Kidney (tissue), 14 donors: Measurements from ENCODE around the gene FAM24B. TPM values are rescaled to one million over a fixed set of nuclear protein-coding genes. Genes with fewer than 3 reads are reported as not detected.

Experiments used
- DNase-seq, 5 donors: peaks; one replicate each; pipeline ENCODE4 v3.0.0-alpha.2; 2013 to 2020
- FAIRE-seq: peaks from 2 replicates; lab custom pipeline; 2012; peaks lifted over from hg19 to GRCh38; lab: Jason Lieb, UNC
- H3K27ac ChIP-seq, 2 donors: one replicate each; pipeline ENCODE4 v1.7.0; 2013; ENCODE audit warnings: low read depth in 2 of 2, low read length in 2 of 2, inconsistent platforms in 1 of 2
- H3K27me3 ChIP-seq: one replicate; pipeline ENCODE4 v1.7.1; 2013; ENCODE audit warnings: low read length, inconsistent platforms; ENCODE audit not compliant: control insufficient read depth, insufficient read depth
- H3K36me3 ChIP-seq, 3 donors: one replicate each; pipeline versions ENCODE4 v1.7.0 to v1.7.1; 2013; ENCODE audit warnings: low read length in 3 of 3, control low read depth in 1 of 3, inconsistent platforms in 1 of 3; ENCODE audit not compliant: insufficient read depth in 3 of 3, control insufficient read depth in 2 of 3
- H3K4me1 ChIP-seq, 3 donors: one replicate each; pipeline versions ENCODE4 v1.7.0 to v1.7.1; 2013; ENCODE audit warnings: low read length in 3 of 3, inconsistent platforms in 1 of 3, low read depth in 1 of 3; ENCODE audit not compliant: control insufficient read depth in 2 of 3, insufficient read depth in 2 of 3
- H3K4me3 ChIP-seq, 3 donors: one replicate each; pipeline versions ENCODE4 v1.7.0 to v1.8.1; 2013; ENCODE audit warnings: low read length in 3 of 3, control low read depth in 1 of 3, inconsistent platforms in 1 of 3
- H3K9ac ChIP-seq, 3 donors: one replicate each; pipeline versions ENCODE4 v1.7.0 to v1.7.1; 2013; ENCODE audit warnings: low read length in 3 of 3, control low read depth in 1 of 3, inconsistent platforms in 1 of 3
- H3K9me3 ChIP-seq, 3 donors: one replicate each; pipeline versions ENCODE4 v1.7.0 to v1.7.1; 2013; ENCODE audit warnings: low read length in 3 of 3, control low read depth in 1 of 3, inconsistent platforms in 1 of 3; ENCODE audit not compliant: control insufficient read depth in 2 of 3, insufficient read depth in 1 of 3
- intact Hi-C: fragments of 100-400 bp; cut with DNase I; formaldehyde crosslinking; loops from one replicate; pipeline ENCODE4 v1.11.1; 2022
- polyA plus RNA-seq: library from polyadenylated mRNA; stranded (reverse); fragments of 350-450 nt; fragmentation: Illumina TruSeq; extraction: RNeasy Lipid Tissue Mini Kit (QIAGEN cat#74804); gene quantifications from one replicate; pipeline ENCODE4 v1.2.3, GENCODE V29; 2014; ENCODE audit warnings: low read depth, low replicate concordance; ENCODE audit not compliant: insufficient read depth
- total RNA-seq: library from RNA; stranded (reverse); fragmentation: NEBNext Ultra II Directional; extraction: Animal tissue kit (Norgen Biotek cat#: 25700); gene quantifications from one replicate; pipeline ENCODE4 v1.2.1, GENCODE V29; 2021
- TF ChIP-seq, protein P1 (sequence below): IDR thresholded peaks from 3 replicates; pipeline ENCODE4 v1.5.1; 2012; ENCODE audit warnings: mild to moderate bottlenecking, moderate library complexity, borderline replicate concordance; ENCODE audit not compliant: insufficient read depth; ENCODE audit errors: extremely low read depth
- donor health status: control.
- donor health status: control.
- donor health status: control.
- donor health status: control.
- donor health status: control.
- donor health status: DM: yes; HTN: yes; CAD: no.
- donor health status: Normal renal cell carcinoma (clear cell type).

FAM24B gene
- total and polyA plus RNA-seq, 2 donors from 2014 or later: 3.8 to 26.7 TPM

GRCh38 chr10:122841569-122841968 is 37.8 kb downstream of the FAM24B start:
- no peaks in the 10 kb centered on the region for H3K36me3 ChIP-seq
- FAIRE-seq (no peak), DNase-seq (no peak)
- no peaks in the 10 kb centered on the region for H3K4me1 ChIP-seq
- peaks cover 0 to 8% (median 0%) of the 10 kb centered on the region in 3 donors for H3K9me3 ChIP-seq
- H3K4me3 ChIP-seq: no peak overlapping the region
- H3K9ac ChIP-seq: no peak overlapping the region
- no peak overlapping the region for H3K27ac ChIP-seq
- intact Hi-C loops: no loop called here
- H3K27me3 ChIP-seq: no peaks in the 10 kb centered on the region
- TF ChIP-seq, protein P1, sequence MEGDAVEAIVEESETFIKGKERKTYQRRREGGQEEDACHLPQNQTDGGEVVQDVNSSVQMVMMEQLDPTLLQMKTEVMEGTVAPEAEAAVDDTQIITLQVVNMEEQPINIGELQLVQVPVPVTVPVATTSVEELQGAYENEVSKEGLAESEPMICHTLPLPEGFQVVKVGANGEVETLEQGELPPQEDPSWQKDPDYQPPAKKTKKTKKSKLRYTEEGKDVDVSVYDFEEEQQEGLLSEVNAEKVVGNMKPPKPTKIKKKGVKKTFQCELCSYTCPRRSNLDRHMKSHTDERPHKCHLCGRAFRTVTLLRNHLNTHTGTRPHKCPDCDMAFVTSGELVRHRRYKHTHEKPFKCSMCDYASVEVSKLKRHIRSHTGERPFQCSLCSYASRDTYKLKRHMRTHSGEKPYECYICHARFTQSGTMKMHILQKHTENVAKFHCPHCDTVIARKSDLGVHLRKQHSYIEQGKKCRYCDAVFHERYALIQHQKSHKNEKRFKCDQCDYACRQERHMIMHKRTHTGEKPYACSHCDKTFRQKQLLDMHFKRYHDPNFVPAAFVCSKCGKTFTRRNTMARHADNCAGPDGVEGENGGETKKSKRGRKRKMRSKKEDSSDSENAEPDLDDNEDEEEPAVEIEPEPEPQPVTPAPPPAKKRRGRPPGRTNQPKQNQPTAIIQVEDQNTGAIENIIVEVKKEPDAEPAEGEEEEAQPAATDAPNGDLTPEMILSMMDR: no peak

DNA sequence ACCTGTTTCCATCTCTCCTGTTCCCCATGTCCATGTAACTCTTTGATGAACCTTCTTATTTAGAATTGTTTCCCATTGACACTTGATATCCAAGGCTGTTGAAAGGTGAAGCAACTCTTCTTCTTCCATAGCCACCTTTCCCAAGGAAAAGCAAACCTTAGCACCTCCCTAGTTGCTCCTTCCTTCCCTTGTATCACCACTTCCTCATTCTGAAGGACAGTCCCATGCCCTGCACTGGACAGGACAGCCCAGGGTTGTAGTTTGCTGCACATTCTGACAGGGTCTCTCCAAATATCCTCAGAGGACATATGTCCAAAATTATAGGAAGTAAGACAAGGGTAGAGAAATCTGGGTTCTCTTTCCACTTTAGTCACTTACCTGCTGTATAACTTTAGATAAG is 39.9 kb downstream of the FAM24B start:
- FAIRE-seq (no peak), DNase-seq (no peak)
- no peak overlapping the region for H3K9ac ChIP-seq
- no peak overlapping the region for H3K27ac ChIP-seq
- H3K9me3 ChIP-seq: peaks cover 0 to 8% (median 0%) of the 10 kb centered on the region in 3 donors
- no peaks in the 10 kb centered on the region for H3K27me3 ChIP-seq
- intact Hi-C loops: no loop called here
- H3K36me3 ChIP-seq: no peaks in the 10 kb centered on the region
- H3K4me3 ChIP-seq: no peak overlapping the region
- H3K4me1 ChIP-seq: no peaks in the 10 kb centered on the region
- TF ChIP-seq, protein P1: no peak

DNA sequence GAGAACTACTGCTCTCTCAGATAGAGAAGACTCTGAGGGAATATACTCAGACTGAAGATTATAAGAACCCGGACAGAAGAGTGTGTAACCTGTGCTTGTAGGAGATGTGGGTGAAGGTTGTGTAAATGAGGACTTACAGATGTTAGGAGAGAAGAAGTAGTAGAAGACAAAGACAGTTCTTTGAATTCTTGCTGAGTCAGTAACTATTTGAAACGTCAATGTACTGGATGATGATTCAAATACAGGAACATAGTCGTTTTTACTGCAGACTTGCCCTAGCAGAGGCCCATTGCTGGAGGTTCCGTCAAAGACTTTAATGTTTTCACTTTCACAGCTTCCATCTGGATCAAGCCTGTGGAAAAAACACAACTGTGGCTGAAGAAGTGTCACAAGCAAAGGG is 40.5 kb downstream of the FAM24B start:
- no peak overlapping the region for H3K9ac ChIP-seq
- TF ChIP-seq, protein P1: no peak
- no peak overlapping the region for H3K4me3 ChIP-seq
- H3K9me3 ChIP-seq: peaks cover 0 to 8% (median 0%) of the 10 kb centered on the region in 3 donors
- DNase-seq: no peak
- no peak overlapping the region for H3K27ac ChIP-seq
- FAIRE-seq: no peak
- H3K27me3 ChIP-seq: no peaks in the 10 kb centered on the region
- H3K36me3 ChIP-seq: no peaks in the 10 kb centered on the region
- intact Hi-C loops: no loop called here
- no peaks in the 10 kb centered on the region for H3K4me1 ChIP-seq

GRCh38 chr10:122835908-122836307 is 43.5 kb downstream of the FAM24B start:
- Histone ChIP-seq H3K36me3 (no peaks in the 10 kb centered on the region), H3K4me3 (no peak overlapping the region), H3K27ac (no peak overlapping the region), H3K9me3 (no peaks in the 10 kb centered on the region), H3K4me1 (no peaks in the 10 kb centered on the region), H3K27me3 (no peaks in the 10 kb centered on the region), H3K9ac (no peak overlapping the region)
- DNase-seq (no peak), FAIRE-seq (no peak)
- intact Hi-C loops: no loop called here
- TF ChIP-seq, protein P1: no peak
